ENCODE measurements around the gene SLC22A23. TPM values are rescaled to one million over a fixed set of nuclear protein-coding genes. Genes with fewer than 3 reads are reported as not detected.
A peak's percentile ranks its signal among the peaks of the same experiment; 100 is the strongest.

The SLC22A23 gene
- total and polyA plus RNA-seq, 2 donors (not counting 1 experiment from before 2014, with no cell fraction given), result 0.18 to 1.4 TPM

GRCh38 chr6:3229566-3230178, 227.2 kb downstream of the SLC22A23 start:
- Mint-ChIP-seq H3K27me3 (peaks cover 76% of the 10 kb centered on the region), H3K4me1 (peaks cover 53% of the 10 kb centered on the region), H3K9me3 (ENCODE audit: insufficient read depth) (no peaks in the 10 kb centered on the region), H3K4me3 (peak overlapping the region; percentile 95), H3K27ac (no peak overlapping the region)
- Histone ChIP-seq H4K20me1 (ENCODE audit: control insufficient read depth, insufficient read depth, low read length, poor library complexity, severe bottlenecking) (no peaks in the 10 kb centered on the region), H3K79me2 (ENCODE audit: control insufficient read depth, insufficient read depth, low read length) (no peaks in the 10 kb centered on the region), H3K36me3 (replicated peaks in 1 of 2; ENCODE audit: control extremely low read depth in 1 of 2, control insufficient read depth in 1 of 2, extremely low read depth in 1 of 2, insufficient read depth in 2 of 2, low read length in 1 of 2) (no peaks in the 10 kb centered on the region), H3K9me3 (ENCODE audit: control extremely low read depth in 1 of 3, control insufficient read depth in 2 of 3, insufficient read depth in 1 of 3, low read length in 2 of 3) (peaks cover 0 to 37% (median 0%) of the 10 kb centered on the region in 3 donors), H3K9ac (ENCODE audit: low read length) (peak overlapping the region; percentile 63), H3K4me3 (ENCODE audit: control extremely low read depth in 1 of 5, extremely low read depth in 1 of 5, insufficient read depth in 1 of 5, low read depth in 2 of 5, low read length in 4 of 5) (peak overlapping the region; percentile 25 to 40 (median 35)), H3K4me1 (ENCODE audit: control insufficient read depth in 2 of 2, insufficient read depth in 2 of 2, low read length in 2 of 2) (peaks cover 58 to 59% of the 10 kb centered on the region in 2 donors), H3K27ac (ENCODE audit: low read length in 2 of 2) (no peak overlapping the region), H3K4me2 (replicated peaks; ENCODE audit: low read depth, low read length, poor library complexity, severe bottlenecking) (peak overlapping the region; percentile 96), H3K27me3 (replicated peaks in 1 of 4; ENCODE audit: control extremely low read depth in 1 of 4, control insufficient read depth in 3 of 4, insufficient read depth in 4 of 4, low read length in 3 of 4) (peaks cover 0 to 83% (median 64%) of the 10 kb centered on the region in 4 experiments), H2AFZ (ENCODE audit: insufficient read depth, low read depth, low read length, poor library complexity, severe bottlenecking) (peak overlapping the region; percentile 44)
- intact Hi-C loops (cut with micrococcal nuclease), result loop anchor here (1.0 kb wide), 1 partner anchor 66 kb away; no protein-coding TSS in a partner anchor
- ChIA-PET CTCF (interaction anchor here (0.7 to 4.0 kb wide), 3 partner anchors 22 to 104 kb away, joined by 3 to 18 read pairs (median 4); no protein-coding TSS in a partner anchor), POLR2A (interaction anchor here (0.6 kb wide), 1 partner anchor 1788 kb away, joined by 3 read pairs; no protein-coding TSS in a partner anchor)
- peak; percentile 66 for DNase-seq
- ATAC-seq (ENCODE audit: low read depth), result peak; percentile 42
- WGBS (ENCODE audit: insufficient coverage), result 3% methylated on average over 11 of the region's 28 CpGs
- no peak for TF ChIP-seq CTCF (IDR thresholded peaks at IDR 0.05)
- no peak for TF ChIP-seq EZH2 (IDR thresholded peaks at IDR 0.05; ENCODE audit: borderline replicate concordance, insufficient read depth, low read depth, low read length, poor library complexity, severe bottlenecking)
